Amygdala (tissue), 56 donors: Measurements from ENCODE around the gene SGCA.

Source experiments
- DNase-seq, 56 donors: peaks; one replicate each; lab custom pipeline; 2025; lab: John Stamatoyannopoulos, UW

Gene SGCA

DNA sequence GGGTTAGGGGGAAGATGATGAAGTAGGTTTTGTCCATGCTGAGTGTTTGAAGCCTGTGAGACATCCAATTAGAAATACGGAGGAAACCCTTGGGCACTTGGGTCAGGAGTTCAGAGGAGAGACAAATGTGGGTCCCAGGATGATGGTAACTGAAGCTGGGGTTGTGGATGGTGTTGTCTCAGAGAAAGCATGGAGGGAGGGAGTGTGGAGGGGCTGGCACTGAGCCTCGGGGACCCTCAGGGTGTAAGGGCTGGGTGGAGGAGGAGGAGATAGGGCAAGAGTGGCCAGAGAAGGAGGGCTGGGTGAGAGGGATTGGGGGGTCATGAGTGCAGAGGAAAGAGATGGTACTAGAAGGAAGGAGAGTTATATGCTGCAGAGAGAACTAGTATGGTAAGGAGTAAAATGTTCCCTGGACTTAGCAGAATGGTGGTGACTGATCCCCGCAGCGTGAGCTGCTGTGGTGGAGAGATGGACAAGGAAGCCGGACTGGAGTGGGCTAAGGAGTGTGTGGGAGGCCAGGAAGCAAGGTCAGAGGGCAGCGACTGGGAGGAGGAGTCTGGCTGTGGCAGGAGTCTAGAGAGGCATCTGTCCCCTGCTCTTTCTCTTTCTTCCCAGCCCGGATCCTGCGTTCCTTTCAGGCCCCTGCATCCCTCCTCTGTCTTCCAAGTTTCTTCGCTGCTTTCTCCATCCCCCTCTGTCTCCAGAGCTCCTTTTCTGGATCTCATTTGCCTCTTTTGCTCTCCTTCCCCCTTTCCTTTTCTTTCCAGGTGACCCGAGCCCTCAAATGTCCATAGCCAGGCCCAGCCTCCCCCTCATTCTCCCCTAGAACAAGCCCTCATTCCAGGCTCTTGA, 39.5 kb downstream of the SGCA start:
- no peak for DNase-seq

DNA sequence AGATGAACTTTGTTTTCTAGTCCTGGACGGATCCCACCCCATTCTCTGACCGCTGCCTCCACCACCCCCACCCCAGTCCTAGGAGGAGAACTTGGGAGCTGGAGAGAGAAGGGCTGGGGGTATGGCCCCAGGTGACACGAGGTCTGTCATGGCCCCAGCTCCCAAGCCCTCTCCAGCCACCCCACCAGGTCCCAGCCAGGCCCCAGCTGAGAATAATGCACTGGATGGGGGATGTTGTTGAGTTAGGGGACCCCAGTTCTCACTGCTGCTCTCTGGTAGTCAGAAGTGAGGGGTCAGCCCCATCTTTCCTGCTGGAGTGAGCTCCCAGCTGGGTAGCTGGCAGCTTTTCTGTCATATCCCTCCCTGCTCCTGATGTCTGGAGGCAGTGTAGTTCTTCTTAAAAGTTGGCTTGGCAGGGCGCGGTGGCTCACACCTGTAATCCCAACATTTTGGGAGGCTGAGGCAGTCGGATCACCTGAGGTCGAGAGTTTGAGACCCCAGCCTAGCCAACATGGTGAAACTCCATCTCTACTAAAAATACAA, 40.2 kb downstream of the SGCA start:
- DNase-seq, result no peak

DNA sequence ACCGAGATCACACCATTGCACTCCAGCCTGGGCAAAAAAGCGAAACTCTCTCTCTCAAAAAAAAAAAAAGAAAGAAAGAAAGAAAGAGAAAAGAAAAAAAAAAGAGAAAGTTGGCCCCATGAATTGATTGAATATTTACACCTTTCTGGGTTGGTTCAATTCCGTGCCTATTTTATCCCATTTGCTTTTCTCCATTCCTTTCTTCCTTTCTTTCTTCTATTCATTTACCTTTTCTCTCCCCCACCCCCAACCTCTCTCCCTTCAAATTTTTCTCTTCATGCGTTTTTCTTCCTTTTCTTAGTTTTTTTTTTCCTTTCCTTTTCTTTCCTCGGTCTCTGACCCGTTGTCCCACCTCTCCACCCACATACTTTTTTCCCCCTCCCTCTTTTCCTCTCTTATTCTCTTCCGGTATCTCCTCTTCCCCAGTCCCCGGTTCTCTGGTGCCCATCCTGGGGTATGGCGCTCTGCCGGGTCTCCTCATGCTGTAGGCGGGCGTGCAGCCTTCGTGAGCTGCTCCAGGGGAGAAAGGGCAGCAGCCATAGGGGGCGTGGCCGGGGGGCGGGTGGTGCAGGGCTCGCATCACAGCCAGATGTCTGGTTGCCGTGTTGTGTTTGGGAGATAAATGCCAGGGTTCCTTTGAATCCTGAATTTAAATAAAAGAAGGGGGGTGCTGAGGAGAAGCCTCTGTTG, 40.9 kb downstream of the SGCA start:
- DNase-seq, result no peak

DNA sequence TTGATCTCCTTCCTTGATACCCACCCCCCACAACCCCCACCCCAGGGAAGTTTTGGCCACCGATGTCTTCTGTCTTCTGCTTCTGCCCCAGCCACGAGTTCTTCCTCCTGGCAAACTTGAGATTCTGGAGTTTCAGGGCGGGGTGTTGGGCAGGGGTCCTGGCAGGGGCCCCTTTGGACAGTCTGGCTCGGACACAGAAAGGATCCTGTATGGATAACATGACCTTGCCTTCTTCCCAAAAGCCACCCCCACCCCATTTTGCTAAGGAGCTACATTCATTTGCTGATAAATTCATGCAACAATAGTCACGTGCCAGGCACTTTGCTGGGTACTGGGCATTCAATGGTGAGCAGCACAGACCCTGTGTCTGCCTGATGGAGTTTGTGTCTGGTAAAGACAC, 41.5 kb downstream of the SGCA start:
- DNase-seq, result no peak

DNA sequence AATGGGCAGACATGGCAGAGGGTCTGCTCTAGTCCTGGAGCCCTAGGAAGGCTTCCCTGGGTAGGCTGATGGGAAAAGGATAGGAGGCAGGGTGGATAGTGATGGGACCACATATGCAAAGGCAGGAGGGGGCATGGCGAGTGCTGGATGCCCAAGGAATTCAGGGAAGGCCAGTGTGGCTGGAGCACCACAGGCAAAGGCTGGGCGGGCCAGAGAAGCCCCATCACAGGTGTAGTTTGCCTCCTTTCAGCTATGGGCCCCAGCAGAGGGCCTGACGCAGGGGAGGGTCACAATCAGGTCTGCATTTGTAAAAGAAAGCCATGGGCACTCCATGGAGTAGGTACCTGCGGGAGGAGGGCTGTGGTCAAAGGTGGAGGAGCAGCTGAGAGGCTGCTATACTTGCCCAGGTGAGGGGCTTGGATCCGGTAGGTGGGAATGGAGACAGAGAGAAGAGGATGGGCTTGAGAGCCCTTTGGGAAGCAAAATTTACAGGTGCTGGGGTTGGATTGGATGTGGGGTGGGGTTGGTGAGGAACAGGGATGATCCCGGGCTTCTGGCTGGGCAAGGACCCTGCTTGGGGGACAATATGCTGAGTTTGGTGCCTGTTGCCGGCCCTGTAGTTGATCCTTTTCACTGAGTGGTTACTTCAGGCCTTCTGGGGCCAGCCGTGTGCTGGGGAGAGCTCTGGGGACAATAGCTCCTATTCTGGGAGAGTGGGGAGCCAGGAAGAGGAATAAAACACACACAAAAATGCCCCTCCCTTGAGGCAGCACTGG, 42.2 kb downstream of the SGCA start:
- no peak for DNase-seq

DNA sequence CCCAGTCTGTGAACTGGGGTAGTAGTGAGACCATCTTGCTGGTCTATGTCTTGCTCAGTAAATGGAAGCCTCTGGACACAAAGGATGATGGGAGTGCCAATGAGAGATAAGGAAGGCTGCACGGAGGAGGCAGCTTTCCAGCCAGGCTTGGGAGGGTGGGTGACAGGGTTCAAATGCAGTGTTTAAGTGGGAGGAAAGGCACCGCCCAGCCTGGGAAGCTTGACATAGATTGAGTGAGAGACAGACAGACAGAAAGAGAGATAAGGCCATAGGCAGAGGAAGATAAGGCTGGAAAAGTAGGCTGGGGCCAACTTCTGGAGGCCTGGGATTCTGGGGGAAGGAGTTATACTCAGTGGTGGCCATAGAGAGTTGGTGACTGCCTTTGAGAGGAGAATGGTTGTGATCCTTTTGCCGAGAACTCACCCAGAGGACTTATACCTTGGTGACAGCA, 42.8 kb downstream of the SGCA start:
- DNase-seq, result no peak

DNA sequence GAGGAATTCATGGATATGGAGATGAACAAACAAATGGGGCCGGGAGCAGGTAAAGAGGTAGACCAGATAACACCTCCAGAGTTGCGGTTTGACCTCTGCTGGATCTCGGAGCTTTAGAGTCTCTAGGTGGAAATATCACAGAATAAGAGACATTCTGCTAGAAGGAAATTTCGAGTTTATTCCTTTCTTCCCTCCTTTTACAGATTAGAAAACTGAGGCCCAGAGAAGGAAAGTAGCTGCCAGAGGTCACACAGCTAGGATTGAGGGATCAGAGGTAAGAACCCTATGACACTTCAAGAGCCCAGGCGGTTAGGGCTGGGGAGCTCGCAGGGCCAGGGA, 43.3 kb downstream of the SGCA start:
- DNase-seq, result no peak

DNA sequence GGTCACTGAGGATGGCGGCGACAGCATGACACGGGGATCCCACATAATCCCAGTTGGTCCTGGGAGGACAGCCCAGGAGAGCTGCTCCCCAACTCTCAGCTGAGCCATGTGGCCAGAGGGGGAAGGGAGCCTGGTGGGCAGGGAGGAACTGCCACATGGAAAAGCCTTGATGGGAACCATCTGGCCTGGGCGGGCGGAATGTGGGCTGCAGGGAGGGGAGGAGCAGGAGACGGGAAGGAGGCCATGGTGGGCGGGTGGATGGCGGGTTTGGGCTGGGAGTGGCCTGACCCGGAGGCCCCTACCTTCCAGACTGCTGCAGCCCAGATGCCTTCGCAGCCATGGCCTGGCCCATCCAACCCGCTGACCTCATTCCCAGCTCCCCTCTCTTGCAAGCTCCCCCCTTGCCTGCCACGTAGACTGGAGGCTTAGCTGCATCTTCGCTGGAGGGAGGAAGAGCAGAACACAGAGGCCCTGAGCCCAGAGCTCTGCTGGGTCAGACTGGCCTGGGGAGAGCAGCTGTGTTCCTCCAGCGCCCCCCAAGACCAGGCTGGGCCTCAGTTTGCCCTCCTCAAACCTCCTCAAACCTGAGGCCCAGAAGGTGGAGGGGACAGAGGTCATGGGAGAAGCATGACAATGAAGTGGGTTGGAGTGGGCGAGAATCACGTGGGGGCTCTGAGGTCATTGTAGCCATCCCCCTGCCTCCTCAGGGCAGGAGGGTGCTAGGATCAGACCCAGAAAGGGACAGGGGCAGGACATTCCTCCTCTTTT, 43.9 kb downstream of the SGCA start:
- DNase-seq, result peak in 2 of 56 donors; percentile 8 to 26

DNA sequence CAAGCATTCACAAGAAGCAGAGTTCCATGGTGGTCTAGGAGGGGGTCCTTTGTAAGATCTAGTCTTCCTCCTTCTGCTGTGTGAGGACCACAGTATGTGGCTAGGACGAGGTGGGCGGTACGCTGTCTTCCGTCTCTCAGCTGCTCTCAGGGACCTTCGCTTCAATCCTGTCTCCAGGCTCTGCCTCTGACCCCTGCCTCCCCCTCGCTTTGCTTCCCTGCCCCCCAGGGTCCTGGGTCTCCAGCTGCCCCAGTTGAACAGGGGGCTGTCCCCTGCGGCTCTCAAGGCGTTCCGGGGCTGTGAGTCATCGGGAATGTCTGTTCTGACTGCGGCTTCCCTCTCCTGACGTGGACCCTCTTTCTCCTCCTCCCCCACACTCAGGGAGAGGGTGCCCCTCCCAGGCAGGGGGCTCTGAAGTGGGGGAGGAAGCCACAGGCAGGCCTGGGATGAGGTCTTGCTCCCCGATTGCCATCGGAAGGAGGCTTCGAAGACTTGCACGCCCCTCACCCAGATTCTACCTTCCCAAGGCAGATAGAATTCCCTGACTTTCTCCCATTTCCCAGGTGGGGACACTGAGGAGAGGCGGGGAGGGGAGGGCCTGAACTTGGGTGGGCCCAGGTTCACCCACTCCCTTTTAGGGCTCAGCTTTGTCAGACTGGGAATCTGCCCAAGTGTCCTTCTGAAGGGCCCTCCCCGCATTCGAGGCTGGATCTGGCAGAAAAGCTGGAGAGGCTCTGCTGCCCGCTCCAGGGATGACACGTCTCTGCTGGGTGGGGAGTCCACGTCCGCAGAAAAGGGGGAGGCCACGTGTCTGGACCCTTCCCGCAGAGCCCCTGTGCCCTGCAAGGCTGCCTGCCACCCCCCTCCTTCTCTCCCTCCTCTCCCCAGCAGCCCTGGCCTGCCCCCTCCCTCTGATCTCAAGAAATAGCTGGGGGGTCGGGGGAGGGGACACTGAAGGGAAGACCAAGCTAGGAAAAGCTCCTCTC, 44.7 kb downstream of the SGCA start:
- DNase-seq, result peak in 1 of 56 donors; percentile 18

DNA sequence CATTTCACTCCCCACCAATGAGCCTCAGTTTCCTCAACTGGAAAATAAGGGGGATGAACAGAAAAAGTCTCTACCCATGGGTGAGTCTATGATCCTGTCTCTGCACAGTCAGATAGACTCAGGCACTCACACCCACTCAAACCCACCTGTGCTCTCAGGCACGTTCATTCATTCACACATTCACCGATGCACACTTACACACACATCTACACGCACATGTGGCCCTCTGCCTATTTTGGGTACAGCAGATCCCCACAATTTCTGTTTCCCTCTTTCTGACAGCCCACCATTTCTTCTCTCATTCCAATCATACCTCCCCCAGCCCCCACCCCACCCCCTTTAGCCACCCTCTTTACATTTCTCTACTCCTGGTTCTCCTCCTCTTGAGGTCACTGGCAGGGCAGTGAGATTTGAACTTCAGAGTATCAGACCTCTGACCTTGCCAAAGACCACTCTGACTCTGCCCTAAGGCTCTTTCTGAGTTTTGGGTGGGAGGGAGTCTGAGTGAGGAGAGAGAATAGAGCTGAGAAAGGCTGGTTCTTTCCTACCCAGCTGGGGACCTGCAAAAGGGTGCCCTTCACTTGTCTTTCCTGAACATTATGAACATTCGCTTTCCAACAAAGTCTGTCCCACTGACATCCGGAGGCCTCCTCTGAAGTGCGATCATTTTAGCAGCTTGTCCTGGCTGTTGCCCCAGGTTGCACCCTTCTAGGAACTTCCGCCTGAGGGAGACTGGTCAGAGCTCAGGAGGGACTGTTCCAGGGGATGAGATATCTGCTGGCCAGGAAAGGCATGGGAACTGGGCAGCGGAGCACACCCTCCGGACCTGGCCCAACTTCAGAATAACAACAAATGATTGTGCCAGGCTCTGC, 45.7 kb downstream of the SGCA start:
- DNase-seq, result no peak

DNA sequence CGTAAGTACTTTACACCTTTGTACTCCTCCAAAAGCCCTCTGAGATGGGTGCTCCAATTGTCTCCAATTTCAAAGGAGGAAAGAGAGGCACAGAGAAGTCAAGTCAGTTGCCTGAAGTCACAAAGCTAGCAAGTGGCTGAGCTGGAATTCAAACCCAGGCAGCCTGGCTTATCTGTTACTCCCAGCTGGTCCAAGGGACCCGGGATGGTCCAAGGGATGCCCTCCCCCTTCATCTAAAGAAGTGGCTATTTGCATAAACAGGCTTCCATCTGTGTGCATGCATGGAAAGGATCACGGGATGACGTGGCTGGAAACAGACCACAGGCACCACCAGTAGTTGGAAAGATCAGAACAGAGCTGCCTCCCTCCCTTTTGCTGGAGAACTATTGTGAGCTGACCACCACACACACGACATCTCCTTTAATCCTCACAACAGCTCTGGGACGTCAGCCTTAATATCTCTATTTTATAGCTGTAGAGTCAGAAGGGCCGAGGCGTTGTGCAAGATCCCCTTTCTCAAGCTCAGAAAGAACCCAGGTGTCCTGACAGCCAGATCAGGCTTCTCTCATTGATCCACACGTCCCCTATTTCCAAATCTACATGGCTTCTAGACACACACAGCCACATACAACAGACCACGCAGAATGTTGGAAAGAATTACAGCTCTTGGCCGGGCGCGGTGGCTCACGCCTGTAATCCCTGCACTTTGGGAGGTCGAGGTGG, 46.5 kb downstream of the SGCA start:
- DNase-seq, result no peak

DNA sequence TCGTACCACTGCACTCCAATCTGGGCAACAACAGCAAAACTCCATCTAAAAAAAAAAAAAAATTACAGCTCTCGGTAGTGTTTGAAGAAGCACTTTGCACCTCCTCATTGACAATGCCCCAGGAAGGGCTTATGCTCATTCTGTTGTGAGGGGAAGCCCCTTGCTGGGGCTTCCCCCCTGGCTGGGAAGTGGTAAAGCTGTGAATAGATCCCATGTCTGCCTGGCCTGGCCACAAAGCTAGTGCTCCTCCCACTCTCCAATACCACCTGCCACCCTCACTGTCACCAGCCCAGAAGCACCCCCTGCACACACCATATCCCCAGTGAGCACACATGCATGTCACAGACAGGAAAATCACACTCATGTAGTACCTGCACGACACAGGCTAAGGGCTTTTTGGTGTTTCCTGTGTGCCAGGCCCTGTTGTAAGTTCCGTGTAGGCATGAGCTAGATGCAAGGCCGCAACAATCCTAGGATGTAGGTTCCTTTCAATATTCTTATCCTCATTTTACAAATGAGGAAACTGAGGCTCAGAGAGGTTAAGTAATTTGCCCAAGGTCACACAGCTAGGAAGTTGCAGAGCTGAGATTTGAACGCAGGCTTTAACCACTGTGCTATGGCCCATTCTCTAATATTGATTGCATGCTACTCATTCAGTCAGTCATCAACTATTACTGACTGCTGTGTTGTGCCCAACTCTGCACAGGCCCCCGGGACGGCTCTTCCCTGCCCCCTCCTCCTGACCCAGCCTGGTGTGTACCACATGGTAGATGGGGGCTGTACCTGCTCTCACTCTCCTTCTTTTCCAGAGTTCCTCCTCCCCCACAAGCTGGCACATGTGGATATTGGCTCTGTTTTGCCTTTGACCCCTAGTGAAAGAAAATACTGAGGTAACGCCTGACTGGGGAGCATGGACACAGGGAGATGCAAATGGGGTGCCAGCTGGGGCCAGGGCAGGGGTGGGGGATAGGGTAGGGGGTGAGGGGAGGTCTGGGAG, 47.5 kb downstream of the SGCA start:
- DNase-seq, result no peak

DNA sequence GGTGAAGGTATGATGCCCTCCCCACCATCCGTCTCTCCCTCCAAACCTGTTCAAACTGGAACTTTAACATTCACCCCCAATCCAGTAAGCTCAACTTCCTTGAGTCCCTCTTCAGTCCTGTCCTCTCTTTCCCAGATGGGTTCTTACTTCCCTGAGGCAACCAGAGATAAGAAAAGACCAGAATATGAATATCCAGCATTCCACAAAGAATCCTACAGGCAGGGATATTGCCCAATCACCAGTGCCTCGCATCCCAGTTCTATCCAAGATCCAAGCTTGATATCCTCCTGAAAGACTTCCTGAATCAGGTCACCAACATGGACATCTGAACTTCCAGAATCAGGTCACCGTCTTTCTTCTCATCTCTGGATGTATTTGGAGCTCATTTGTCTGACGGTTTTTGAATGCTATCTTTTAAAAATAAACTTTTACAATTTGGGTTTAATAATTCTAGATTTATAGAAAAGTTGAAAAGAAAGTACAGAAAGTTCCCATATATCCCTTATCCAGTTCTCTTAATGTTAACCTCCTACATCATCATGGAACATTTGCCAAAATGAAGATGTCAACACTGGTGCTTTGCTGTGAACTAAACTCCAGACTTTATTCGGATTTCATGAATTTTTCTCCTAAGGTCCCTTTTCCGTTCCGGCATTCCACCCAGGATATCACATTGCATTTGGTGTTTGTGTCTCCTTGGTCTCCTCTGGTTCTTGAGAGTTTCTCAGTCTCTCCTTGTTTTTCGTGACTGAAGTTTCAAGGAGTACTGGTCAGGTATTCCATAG, 49.4 kb downstream of the SGCA start:
- no peak for DNase-seq

DNA sequence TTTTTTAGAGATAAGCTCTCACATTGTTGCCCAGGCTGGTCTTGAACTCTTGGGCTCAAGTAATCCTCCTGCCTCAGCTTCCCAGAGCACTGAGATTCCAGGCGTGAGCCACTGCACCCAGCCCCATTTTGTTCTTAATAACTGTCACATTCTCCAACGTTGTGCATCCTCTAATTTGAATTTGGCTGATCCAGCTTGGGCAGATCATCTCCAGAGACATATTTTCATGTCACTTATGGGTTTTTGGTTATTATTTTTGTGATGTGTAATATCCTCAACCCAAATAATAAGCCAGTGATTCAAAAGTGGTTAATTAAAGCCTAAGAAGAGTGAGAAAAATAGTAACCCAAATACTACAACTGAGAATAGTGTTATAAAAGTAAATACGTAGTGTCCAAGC, 51.8 kb downstream of the SGCA start:
- no peak for DNase-seq

DNA sequence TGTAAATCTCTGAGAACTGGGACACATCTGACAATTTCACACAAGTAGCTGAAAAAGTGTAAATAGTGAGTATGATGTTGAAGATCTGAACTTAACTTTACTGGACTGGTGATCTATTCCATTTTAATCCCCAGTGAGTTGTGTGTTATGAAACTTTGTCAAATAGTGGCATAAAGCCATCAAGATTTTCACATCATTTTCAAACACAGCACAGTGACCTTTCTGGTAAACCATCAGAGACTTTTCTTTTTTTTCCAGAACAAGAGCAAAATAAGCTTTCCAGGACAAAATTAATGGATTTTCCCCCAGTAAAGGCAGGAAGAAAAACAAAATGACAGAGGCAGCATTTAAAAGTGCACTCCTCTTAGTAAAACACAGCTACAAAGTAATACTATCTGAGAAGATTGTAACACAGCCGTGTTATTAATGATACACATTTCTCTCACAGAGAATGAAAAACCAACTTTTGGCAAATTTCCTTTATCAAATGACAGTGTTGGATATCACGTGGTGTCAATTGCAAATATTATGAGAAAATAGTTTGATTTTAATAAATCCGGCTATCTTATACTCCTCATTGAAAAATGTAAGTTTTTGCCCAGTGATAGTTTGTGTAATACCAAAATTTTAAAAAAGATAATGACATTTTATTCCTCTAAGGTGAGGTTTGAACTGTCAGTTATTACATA, 52.4 kb downstream of the SGCA start:
- DNase-seq, result no peak
